OCI-LY1 (cell line): ENCODE results near the gene B3GAT2.

Experiments
- H2AFZ ChIP-seq: fragments of 200-600 bp; sonication (generic), shearing (Covaris generic); 2 replicates; pipeline ENCODE4 v1.6.0; 2014; ENCODE audit warnings: antibody characterized with exemption, mild to moderate bottlenecking, low read length
- H3F3A ChIP-seq: fragments of 200-600 bp; sonication (generic), shearing (Covaris generic); 2 replicates; pipeline ENCODE4 v1.6.0; 2014; ENCODE audit warnings: mild to moderate bottlenecking, antibody characterized with exemption, low read length, moderate library complexity; ENCODE audit not compliant: insufficient read depth
- H3K27ac ChIP-seq: fragments of 200-600 bp; sonication (generic); 2 replicates; pipeline ENCODE4 v1.5.1; 2014; ENCODE audit warnings: low read length, mixed run types, mild to moderate bottlenecking, low read depth; ENCODE audit not compliant: poor library complexity, severe bottlenecking
- H3K27me3 ChIP-seq: fragments of 200-600 bp; sonication (generic); 2 replicates; pipeline ENCODE4 v1.6.0; 2014; ENCODE audit warnings: antibody characterized with exemption, mild to moderate bottlenecking, low read length, moderate library complexity; ENCODE audit not compliant: insufficient read depth
- H3K36me3 ChIP-seq: fragments of 200-600 bp; sonication (generic); 2 replicates; pipeline ENCODE4 v1.6.1; 2014; ENCODE audit warnings: mild to moderate bottlenecking, antibody characterized with exemption, low read length, moderate library complexity, mixed read lengths; ENCODE audit not compliant: insufficient read depth
- H3K4me1 ChIP-seq: fragments of 200-600 bp; sonication (generic); 2 replicates; pipeline ENCODE4 v1.5.1; 2014; ENCODE audit warnings: mild to moderate bottlenecking, low read length, moderate library complexity; ENCODE audit not compliant: insufficient read depth, severe bottlenecking
- H3K4me2 ChIP-seq: fragments of 200-600 bp; sonication (generic), shearing (Covaris generic); 2 replicates; pipeline ENCODE4 v1.6.1; 2014; ENCODE audit warnings: low read length
- H3K4me3 ChIP-seq: fragments of 200-600 bp; sonication (generic); 2 replicates; pipeline ENCODE4 v1.5.1; 2014; ENCODE audit warnings: low read length, low read depth, mild to moderate bottlenecking, mixed read lengths; ENCODE audit not compliant: poor library complexity, severe bottlenecking
- H3K79me2 ChIP-seq: fragments of 200-600 bp; shearing (Covaris generic); 2 replicates; pipeline ENCODE4 v1.6.1; 2016; ENCODE audit warnings: mixed run types, low read length, mixed read lengths; ENCODE audit not compliant: insufficient read depth
- H3K9ac ChIP-seq: fragments of 200-600 bp; sonication (generic), shearing (Covaris generic); 2 replicates; pipeline ENCODE4 v1.6.1; 2014; ENCODE audit warnings: mild to moderate bottlenecking, low read length, mixed read lengths
- H3K9me2 ChIP-seq: fragments of 200-600 bp; sonication (generic), shearing (Covaris generic); 2 replicates; pipeline ENCODE4 v1.6.1; 2014; ENCODE audit warnings: low read depth, mild to moderate bottlenecking, low read length, mixed read lengths
- H3K9me3 ChIP-seq: fragments of 200-600 bp; shearing (Covaris generic); 2 replicates; pipeline ENCODE4 v1.6.1; 2014; ENCODE audit warnings: low read length, mixed read lengths
- H4K20me1 ChIP-seq: fragments of 200-600 bp; sonication (generic), shearing (Covaris generic); 2 replicates; pipeline ENCODE4 v1.6.0; 2016; ENCODE audit warnings: mild to moderate bottlenecking, low read length; ENCODE audit not compliant: insufficient read depth
- EZH2 ChIP-seq: fragments of 200-600 bp; sonication (generic), shearing (Covaris generic); IDR thresholded peaks from 2 replicates; pipeline ENCODE4 v1.8.0; 2017; ENCODE audit warnings: borderline replicate concordance, mixed run types, mild to moderate bottlenecking, antibody characterized with exemption, low read length, moderate library complexity, mixed read lengths
- TF ChIP-seq, protein P1 (sequence below): fragments of 200-600 bp; sonication (generic), shearing (Covaris generic); IDR thresholded peaks from 2 replicates; pipeline ENCODE4 v1.5.1; 2017; ENCODE audit warnings: mild to moderate bottlenecking, antibody characterized with exemption, low read length, moderate library complexity, mixed read lengths

The B3GAT2 gene

GRCh38 chr6:70874181-70874913 lies 82.5 kb downstream of the B3GAT2 start:
- peaks cover 13% of the 10 kb centered on the region; the same call in 1 of the 2 replicates for H3K9me3 ChIP-seq
- H3K4me3 ChIP-seq, result no peak overlapping the region
- TF ChIP-seq, protein P1, sequence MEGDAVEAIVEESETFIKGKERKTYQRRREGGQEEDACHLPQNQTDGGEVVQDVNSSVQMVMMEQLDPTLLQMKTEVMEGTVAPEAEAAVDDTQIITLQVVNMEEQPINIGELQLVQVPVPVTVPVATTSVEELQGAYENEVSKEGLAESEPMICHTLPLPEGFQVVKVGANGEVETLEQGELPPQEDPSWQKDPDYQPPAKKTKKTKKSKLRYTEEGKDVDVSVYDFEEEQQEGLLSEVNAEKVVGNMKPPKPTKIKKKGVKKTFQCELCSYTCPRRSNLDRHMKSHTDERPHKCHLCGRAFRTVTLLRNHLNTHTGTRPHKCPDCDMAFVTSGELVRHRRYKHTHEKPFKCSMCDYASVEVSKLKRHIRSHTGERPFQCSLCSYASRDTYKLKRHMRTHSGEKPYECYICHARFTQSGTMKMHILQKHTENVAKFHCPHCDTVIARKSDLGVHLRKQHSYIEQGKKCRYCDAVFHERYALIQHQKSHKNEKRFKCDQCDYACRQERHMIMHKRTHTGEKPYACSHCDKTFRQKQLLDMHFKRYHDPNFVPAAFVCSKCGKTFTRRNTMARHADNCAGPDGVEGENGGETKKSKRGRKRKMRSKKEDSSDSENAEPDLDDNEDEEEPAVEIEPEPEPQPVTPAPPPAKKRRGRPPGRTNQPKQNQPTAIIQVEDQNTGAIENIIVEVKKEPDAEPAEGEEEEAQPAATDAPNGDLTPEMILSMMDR, result no peak
- no peak for TF ChIP-seq EZH2
- no peaks in the 10 kb centered on the region for H3K79me2 ChIP-seq
- H3K36me3 ChIP-seq, result no peaks in the 10 kb centered on the region
- no peaks in the 10 kb centered on the region for H3K9me2 ChIP-seq
- no peak overlapping the region for H3K4me2 ChIP-seq
- H3F3A ChIP-seq, result no peaks in the 10 kb centered on the region
- H4K20me1 ChIP-seq, result no peaks in the 10 kb centered on the region
- no peaks in the 10 kb centered on the region for H3K27me3 ChIP-seq
- H3K9ac ChIP-seq, result no peak overlapping the region
- no peak overlapping the region for H3K27ac ChIP-seq
- H2AFZ ChIP-seq, result no peak overlapping the region
- H3K4me1 ChIP-seq, result no peaks in the 10 kb centered on the region

GRCh38 chr6:70872469-70872868 lies 84.4 kb downstream of the B3GAT2 start:
- H3K4me3 ChIP-seq, result no peak overlapping the region
- H3K36me3 ChIP-seq, result no peaks in the 10 kb centered on the region
- peaks cover 13% of the 10 kb centered on the region; the same call in 1 of the 2 replicates for H3K9me3 ChIP-seq
- H3K9ac ChIP-seq, result no peak overlapping the region
- TF ChIP-seq, protein P1, result no peak
- TF ChIP-seq EZH2, result no peak
- no peaks in the 10 kb centered on the region for H3K9me2 ChIP-seq
- H3K4me2 ChIP-seq, result no peak overlapping the region
- no peaks in the 10 kb centered on the region for H3K79me2 ChIP-seq
- no peaks in the 10 kb centered on the region for H4K20me1 ChIP-seq
- no peak overlapping the region for H2AFZ ChIP-seq
- H3K27me3 ChIP-seq, result no peaks in the 10 kb centered on the region
- no peak overlapping the region for H3K27ac ChIP-seq
- no peaks in the 10 kb centered on the region for H3K4me1 ChIP-seq
- H3F3A ChIP-seq, result no peaks in the 10 kb centered on the region

GRCh38 chr6:70864401-70864800 lies 92.5 kb downstream of the B3GAT2 start:
- Histone ChIP-seq H3K4me2 (no peak overlapping the region), H3F3A (no peaks in the 10 kb centered on the region), H2AFZ (no peak overlapping the region), H3K9ac (no peak overlapping the region), H3K9me3 (no peaks in the 10 kb centered on the region), H3K27me3 (no peaks in the 10 kb centered on the region), H3K36me3 (peaks cover 11% of the 10 kb centered on the region; the same call in 1 of the 2 replicates), H4K20me1 (no peaks in the 10 kb centered on the region), H3K27ac (no peak overlapping the region), H3K4me1 (peaks cover 3% of the 10 kb centered on the region), H3K9me2 (no peaks in the 10 kb centered on the region), H3K4me3 (no peak overlapping the region), H3K79me2 (no peaks in the 10 kb centered on the region)
- TF ChIP-seq, protein P1, result no peak
- TF ChIP-seq EZH2, result no peak
